Measurements from ENCODE around the gene G6PC1.

Gene G6PC1

GRCh38 chr17:42904110-42904469 is 3.5 kb downstream of the G6PC1 start:
- no peak overlapping the region for H3K4me2 ChIP-seq (ENCODE audit: low read length)
- no peak overlapping the region for H2AFZ ChIP-seq
- H3K79me2 ChIP-seq: no peaks in the 10 kb centered on the region
- H3K4me3 ChIP-seq (ENCODE audit: low read depth, low read length): no peak overlapping the region
- no peaks in the 10 kb centered on the region for H3K36me3 ChIP-seq (ENCODE audit: control insufficient read depth, insufficient read depth, low read length)
- H3K27ac ChIP-seq: no peak overlapping the region
- no peaks in the 10 kb centered on the region for H3K9me3 ChIP-seq (ENCODE audit: control insufficient read depth, low read length)
- H3K27me3 ChIP-seq (ENCODE audit: control insufficient read depth, insufficient read depth, low read length): no peaks in the 10 kb centered on the region
- no peak overlapping the region for H3K9ac ChIP-seq
- no peaks in the 10 kb centered on the region for H3K4me1 ChIP-seq
- no peak for TF ChIP-seq CTCF (IDR thresholded peaks at IDR 0.05)

DNA sequence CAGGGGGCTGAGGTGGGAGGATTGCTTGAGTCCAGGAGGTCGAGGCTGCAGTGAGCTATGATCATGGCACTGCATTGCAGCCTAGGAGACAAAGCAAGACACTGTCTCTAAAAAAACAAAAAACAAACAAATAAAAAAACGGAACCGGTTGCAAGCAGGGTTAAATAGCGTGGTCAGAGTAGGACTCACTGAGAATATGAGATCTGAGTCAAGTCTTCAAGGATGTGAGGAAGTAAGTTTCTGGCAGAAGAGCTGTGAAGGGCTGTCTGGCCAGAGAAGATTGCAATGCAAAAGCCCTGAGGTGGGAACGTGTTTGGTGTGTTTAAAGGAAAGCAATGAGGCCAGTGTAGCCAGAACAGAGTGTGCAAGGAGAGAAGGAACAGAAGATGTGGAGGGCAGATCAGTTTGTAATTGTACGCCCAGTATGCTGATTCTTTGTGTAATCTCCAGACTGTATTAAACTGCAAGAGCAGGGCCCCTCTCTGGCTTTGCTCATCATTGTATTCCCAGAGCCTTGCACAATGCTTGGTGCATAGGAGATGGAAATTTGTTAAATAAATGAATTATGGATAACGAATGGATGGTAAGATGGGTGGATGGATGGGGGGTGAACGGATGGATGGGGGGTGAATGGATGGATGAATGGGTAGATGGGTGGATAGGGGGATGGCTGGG is 6.3 kb downstream of the G6PC1 start:
- Histone ChIP-seq H3K4me1 (no peaks in the 10 kb centered on the region), H3K9ac (no peak overlapping the region), H3K4me3 (ENCODE audit: low read depth, low read length) (no peak overlapping the region), H3K27me3 (ENCODE audit: control insufficient read depth, insufficient read depth, low read length) (no peaks in the 10 kb centered on the region), H3K79me2 (no peaks in the 10 kb centered on the region), H2AFZ (no peak overlapping the region), H3K27ac (no peak overlapping the region), H3K4me2 (ENCODE audit: low read length) (no peak overlapping the region), H3K9me3 (ENCODE audit: control insufficient read depth, low read length) (no peaks in the 10 kb centered on the region), H3K36me3 (ENCODE audit: control insufficient read depth, insufficient read depth, low read length) (no peaks in the 10 kb centered on the region)
- no peak for TF ChIP-seq CTCF (IDR thresholded peaks at IDR 0.05)

- Histone ChIP-seq H3K4me2 (ENCODE audit: low read length) (no peak overlapping the region), H3K36me3 (ENCODE audit: control insufficient read depth, insufficient read depth, low read length) (no peaks in the 10 kb centered on the region), H3K27me3 (ENCODE audit: control insufficient read depth, insufficient read depth, low read length) (no peaks in the 10 kb centered on the region), H3K4me3 (ENCODE audit: low read depth, low read length) (no peak overlapping the region), H3K9me3 (ENCODE audit: control insufficient read depth, low read length) (no peaks in the 10 kb centered on the region), H3K27ac (no peak overlapping the region), H3K79me2 (no peaks in the 10 kb centered on the region), H2AFZ (no peak overlapping the region), H3K9ac (no peak overlapping the region), H3K4me1 (peaks cover 4% of the 10 kb centered on the region)
- no peak for TF ChIP-seq CTCF (IDR thresholded peaks at IDR 0.05)
Measured at GRCh38 chr17:42908872-42909700, 8.5 kb downstream of the G6PC1 start.

DNA sequence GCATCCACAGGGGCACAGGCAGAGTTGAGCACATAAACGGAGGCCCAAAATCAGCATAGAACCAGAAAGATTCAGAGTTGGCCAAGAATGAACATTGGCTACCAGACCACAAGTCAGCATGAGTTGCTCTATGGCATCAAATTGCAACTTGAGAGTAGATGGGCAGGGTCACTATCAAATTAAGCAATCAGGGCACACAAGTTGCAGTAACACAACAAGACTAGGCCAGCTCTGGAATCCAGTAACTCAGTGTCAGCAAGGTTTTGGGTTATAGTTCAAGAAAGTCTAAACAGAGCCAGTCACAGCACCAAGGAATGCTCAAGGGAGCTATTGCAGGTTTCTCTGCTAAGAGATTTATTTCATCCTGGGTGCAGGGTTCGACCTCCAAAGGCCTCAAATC is 12.9 kb downstream of the G6PC1 start:
- no peak overlapping the region for H3K4me2 ChIP-seq (ENCODE audit: low read length)
- H2AFZ ChIP-seq: peak overlapping the region; percentile 47
- no peak overlapping the region for H3K27ac ChIP-seq
- TF ChIP-seq CTCF (IDR thresholded peaks at IDR 0.05): no peak
- H3K4me3 ChIP-seq (ENCODE audit: low read depth, low read length): no peak overlapping the region
- H3K9me3 ChIP-seq (ENCODE audit: control insufficient read depth, low read length): no peaks in the 10 kb centered on the region
- no peaks in the 10 kb centered on the region for H3K36me3 ChIP-seq (ENCODE audit: control insufficient read depth, insufficient read depth, low read length)
- no peaks in the 10 kb centered on the region for H3K79me2 ChIP-seq
- H3K27me3 ChIP-seq (ENCODE audit: control insufficient read depth, insufficient read depth, low read length): no peaks in the 10 kb centered on the region
- peaks cover 4% of the 10 kb centered on the region for H3K4me1 ChIP-seq
- no peak overlapping the region for H3K9ac ChIP-seq
